HepG2 (cell line): ENCODE data around the gene QPCT. TPM values are rescaled to one million over a fixed set of nuclear protein-coding genes. Genes with fewer than 3 reads are reported as not detected.
A peak's percentile ranks its signal among the peaks of the same experiment; 100 is the strongest.

Experiments
- CEBPB ChIP-seq: IDR thresholded peaks from 2 replicates; pipeline ENCODE4 v1.6.1; 2011; ENCODE audit warnings: low read depth, low read length, improper control_type of control experiment, borderline replicate concordance
- GATAD2A ChIP-seq: IDR thresholded peaks from 2 replicates; pipeline ENCODE4 v1.6.1; 2016
- HNRNPL ChIP-seq: fragments of 200-400 bp; formaldehyde crosslinking; IDR thresholded peaks from 2 replicates; pipeline ENCODE4 v1.6.1; 2017; ENCODE audit warnings: mild to moderate bottlenecking, low read depth, low read length
- HOXA9 ChIP-seq: sonication (generic); formaldehyde crosslinking; IDR thresholded peaks from 2 replicates; pipeline ENCODE4 v1.8.1; 2022; ENCODE audit warnings: missing genetic modification reagents, mild to moderate bottlenecking, moderate library complexity, borderline replicate concordance
- MTA1 ChIP-seq: sonication (generic); formaldehyde crosslinking; IDR thresholded peaks from 2 replicates; pipeline ENCODE4 v1.4.0; 2020; ENCODE audit warnings: missing genetic modification reagents, mild to moderate bottlenecking, borderline replicate concordance
- PPARG ChIP-seq: conservative IDR thresholded peaks from 2 replicates; pipeline ENCODE4 v1.6.1; 2016; ENCODE audit warnings: missing biosample characterization, missing genetic modification reagents
- SIN3A ChIP-seq: IDR thresholded peaks from 2 replicates; pipeline ENCODE4 v1.6.1; 2011; ENCODE audit warnings: low read depth, mild to moderate bottlenecking, control low read depth, low read length, borderline replicate concordance
- WIZ ChIP-seq: sonication (generic); formaldehyde crosslinking; IDR thresholded peaks from 2 replicates; pipeline ENCODE4 v1.5.1; 2020; ENCODE audit warnings: mild to moderate bottlenecking, missing genetic modification reagents
- ZFP82 ChIP-seq: sonication (generic); formaldehyde crosslinking; IDR thresholded peaks from 2 replicates; pipeline ENCODE4 v1.5.1; 2020; ENCODE audit warnings: mild to moderate bottlenecking, missing genetic modification reagents, borderline replicate concordance
- ZNF251 ChIP-seq: sonication (generic); formaldehyde crosslinking; IDR thresholded peaks from 2 replicates; pipeline ENCODE4 v1.9.0; 2021; ENCODE audit warnings: mild to moderate bottlenecking, missing genetic modification reagents
- ZNF253 ChIP-seq: sonication (generic); formaldehyde crosslinking; IDR thresholded peaks from 2 replicates; pipeline ENCODE4 v1.8.0; 2022; ENCODE audit warnings: mild to moderate bottlenecking, missing genetic modification reagents, borderline replicate concordance
- ZNF878 ChIP-seq: sonication (generic); formaldehyde crosslinking; IDR thresholded peaks from 2 replicates; pipeline ENCODE4 v1.8.1; 2023; ENCODE audit warnings: mild to moderate bottlenecking, missing genetic modification reagents, moderate library complexity
- polyA plus RNA-seq, 8 experiments: library from polyadenylated mRNA; depleted of rRNA in 3 of 8; stranded (reverse) in 7 of 8; unstranded in 1 of 8; fragments of >200 nt; fragmentation: Illumina TruSeq in 4 of 8; extraction: Trizol in 4 of 8; gene quantifications; 2 replicates each; pipeline versions ENCODE4 v1.2.1 to v1.2.3, GENCODE V29; 2011 to 2016; ENCODE audit warnings: low read depth in 4 of 8, missing spikeins in 1 of 8, mixed read lengths in 1 of 8; ENCODE audit not compliant: insufficient read depth in 1 of 8
- total RNA-seq, 5 experiments: library from RNA; depleted of rRNA; stranded (reverse); fragments of >200 nt; fragmentation: Illumina TruSeq; extraction: Trizol; gene quantifications; 2 replicates each; pipeline ENCODE4 v1.2.3, GENCODE V29; 2016; ENCODE audit warnings: low read depth in 1 of 5
- TF ChIP-seq, protein P1 (sequence below): sonication (generic); formaldehyde crosslinking; IDR thresholded peaks from 2 replicates; pipeline ENCODE4 v1.4.0; 2020; ENCODE audit warnings: missing genetic modification reagents
- TF ChIP-seq, protein P2 (sequence below): sonication (generic); formaldehyde crosslinking; IDR thresholded peaks from 2 replicates; pipeline ENCODE4 v1.4.0; 2020; ENCODE audit warnings: missing genetic modification reagents, borderline replicate concordance
- TF ChIP-seq, protein P3 (sequence below): IDR thresholded peaks from 2 replicates; pipeline ENCODE4 v1.6.1; 2018; ENCODE audit warnings: missing genetic modification reagents, mild to moderate bottlenecking, missing compliant biosample characterization
- TF ChIP-seq, protein P4 (sequence below): sonication (generic); formaldehyde crosslinking; IDR thresholded peaks from 2 replicates; pipeline ENCODE4 v1.4.0; 2020; ENCODE audit warnings: missing genetic modification reagents
- TF ChIP-seq, protein P5 (sequence below): sonication (generic); formaldehyde crosslinking; IDR thresholded peaks from 2 replicates; pipeline ENCODE4 v1.4.0; 2020; ENCODE audit warnings: missing genetic modification reagents, mild to moderate bottlenecking, borderline replicate concordance

The QPCT gene
- total and polyA plus RNA-seq, 2 of the 13 experiments (the other 11 are each of a cell fraction or from before 2014, with no cell fraction given) = 0.77 to 1.2 TPM

DNA sequence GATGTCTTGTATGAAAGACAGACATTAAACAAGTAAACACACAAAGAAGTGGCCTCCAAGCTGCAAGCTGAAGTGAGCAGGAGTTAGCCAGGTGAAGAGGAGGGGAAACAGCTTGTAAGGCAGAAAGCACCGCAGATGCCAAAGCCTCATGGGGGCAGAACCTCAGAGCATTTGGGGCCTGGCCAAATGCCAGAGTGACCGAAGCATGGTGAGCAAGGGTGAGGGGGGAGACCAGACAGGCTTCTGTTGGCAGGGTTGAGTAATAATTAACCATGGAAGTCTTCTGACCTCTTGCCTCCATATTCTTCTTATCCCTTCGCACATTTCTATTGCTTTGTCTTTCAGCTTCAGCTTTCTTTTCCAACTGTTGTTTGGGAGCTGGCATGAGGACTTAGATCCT lies 5.6 kb downstream of the QPCT start (continued):
- TF ChIP-seq MTA1 (CRISPR knock-in tag) (no peak), ZFP82 (no peak), GATAD2A (CRISPR knock-in tag) (peak; percentile 65), PPARG (CRISPR knock-in tag) (peak; percentile 82), CEBPB (peak; percentile 60), WIZ (CRISPR knock-in tag) (no peak), SIN3A (no peak), ZNF251 (no peak), HNRNPL (no peak), HOXA9 (no peak), ZNF878 (CRISPR knock-in tag) (no peak), ZNF253 (CRISPR knock-in tag) (no peak)
- TF ChIP-seq, protein P1, sequence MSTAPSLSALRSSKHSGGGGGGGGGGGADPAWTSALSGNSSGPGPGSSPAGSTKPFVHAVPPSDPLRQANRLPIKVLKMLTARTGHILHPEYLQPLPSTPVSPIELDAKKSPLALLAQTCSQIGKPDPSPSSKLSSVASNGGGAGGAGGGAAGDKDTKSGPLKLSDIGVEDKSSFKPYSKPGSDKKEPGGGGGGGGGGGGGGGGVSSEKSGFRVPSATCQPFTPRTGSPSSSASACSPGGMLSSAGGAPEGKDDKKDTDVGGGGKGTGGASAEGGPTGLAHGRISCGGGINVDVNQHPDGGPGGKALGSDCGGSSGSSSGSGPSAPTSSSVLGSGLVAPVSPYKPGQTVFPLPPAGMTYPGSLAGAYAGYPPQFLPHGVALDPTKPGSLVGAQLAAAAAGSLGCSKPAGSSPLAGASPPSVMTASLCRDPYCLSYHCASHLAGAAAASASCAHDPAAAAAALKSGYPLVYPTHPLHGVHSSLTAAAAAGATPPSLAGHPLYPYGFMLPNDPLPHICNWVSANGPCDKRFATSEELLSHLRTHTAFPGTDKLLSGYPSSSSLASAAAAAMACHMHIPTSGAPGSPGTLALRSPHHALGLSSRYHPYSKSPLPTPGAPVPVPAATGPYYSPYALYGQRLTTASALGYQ (CRISPR knock-in tag) = no peak
- TF ChIP-seq, protein P2, sequence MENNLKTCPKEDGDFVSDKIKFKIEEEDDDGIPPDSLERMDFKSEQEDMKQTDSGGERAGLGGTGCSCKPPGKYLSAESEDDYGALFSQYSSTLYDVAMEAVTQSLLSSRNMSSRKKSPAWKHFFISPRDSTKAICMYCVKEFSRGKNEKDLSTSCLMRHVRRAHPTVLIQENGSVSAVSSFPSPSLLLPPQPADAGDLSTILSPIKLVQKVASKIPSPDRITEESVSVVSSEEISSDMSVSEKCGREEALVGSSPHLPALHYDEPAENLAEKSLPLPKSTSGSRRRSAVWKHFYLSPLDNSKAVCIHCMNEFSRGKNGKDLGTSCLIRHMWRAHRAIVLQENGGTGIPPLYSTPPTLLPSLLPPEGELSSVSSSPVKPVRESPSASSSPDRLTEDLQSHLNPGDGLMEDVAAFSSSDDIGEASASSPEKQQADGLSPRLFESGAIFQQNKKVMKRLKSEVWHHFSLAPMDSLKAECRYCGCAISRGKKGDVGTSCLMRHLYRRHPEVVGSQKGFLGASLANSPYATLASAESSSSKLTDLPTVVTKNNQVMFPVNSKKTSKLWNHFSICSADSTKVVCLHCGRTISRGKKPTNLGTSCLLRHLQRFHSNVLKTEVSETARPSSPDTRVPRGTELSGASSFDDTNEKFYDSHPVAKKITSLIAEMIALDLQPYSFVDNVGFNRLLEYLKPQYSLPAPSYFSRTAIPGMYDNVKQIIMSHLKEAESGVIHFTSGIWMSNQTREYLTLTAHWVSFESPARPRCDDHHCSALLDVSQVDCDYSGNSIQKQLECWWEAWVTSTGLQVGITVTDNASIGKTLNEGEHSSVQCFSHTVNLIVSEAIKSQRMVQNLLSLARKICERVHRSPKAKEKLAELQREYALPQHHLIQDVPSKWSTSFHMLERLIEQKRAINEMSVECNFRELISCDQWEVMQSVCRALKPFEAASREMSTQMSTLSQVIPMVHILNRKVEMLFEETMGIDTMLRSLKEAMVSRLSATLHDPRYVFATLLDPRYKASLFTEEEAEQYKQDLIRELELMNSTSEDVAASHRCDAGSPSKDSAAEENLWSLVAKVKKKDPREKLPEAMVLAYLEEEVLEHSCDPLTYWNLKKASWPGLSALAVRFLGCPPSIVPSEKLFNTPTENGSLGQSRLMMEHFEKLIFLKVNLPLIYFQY (CRISPR knock-in tag) = no peak
- TF ChIP-seq, protein P3, sequence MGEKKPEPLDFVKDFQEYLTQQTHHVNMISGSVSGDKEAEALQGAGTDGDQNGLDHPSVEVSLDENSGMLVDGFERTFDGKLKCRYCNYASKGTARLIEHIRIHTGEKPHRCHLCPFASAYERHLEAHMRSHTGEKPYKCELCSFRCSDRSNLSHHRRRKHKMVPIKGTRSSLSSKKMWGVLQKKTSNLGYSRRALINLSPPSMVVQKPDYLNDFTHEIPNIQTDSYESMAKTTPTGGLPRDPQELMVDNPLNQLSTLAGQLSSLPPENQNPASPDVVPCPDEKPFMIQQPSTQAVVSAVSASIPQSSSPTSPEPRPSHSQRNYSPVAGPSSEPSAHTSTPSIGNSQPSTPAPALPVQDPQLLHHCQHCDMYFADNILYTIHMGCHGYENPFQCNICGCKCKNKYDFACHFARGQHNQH (CRISPR knock-in tag) = 0 out of 2 replicates have a peak, but pooled peaks have one; percentile 33
- TF ChIP-seq, protein P4, sequence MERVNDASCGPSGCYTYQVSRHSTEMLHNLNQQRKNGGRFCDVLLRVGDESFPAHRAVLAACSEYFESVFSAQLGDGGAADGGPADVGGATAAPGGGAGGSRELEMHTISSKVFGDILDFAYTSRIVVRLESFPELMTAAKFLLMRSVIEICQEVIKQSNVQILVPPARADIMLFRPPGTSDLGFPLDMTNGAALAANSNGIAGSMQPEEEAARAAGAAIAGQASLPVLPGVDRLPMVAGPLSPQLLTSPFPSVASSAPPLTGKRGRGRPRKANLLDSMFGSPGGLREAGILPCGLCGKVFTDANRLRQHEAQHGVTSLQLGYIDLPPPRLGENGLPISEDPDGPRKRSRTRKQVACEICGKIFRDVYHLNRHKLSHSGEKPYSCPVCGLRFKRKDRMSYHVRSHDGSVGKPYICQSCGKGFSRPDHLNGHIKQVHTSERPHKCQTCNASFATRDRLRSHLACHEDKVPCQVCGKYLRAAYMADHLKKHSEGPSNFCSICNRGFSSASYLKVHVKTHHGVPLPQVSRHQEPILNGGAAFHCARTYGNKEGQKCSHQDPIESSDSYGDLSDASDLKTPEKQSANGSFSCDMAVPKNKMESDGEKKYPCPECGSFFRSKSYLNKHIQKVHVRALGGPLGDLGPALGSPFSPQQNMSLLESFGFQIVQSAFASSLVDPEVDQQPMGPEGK (CRISPR knock-in tag) = peak; percentile 72
- TF ChIP-seq, protein P5, sequence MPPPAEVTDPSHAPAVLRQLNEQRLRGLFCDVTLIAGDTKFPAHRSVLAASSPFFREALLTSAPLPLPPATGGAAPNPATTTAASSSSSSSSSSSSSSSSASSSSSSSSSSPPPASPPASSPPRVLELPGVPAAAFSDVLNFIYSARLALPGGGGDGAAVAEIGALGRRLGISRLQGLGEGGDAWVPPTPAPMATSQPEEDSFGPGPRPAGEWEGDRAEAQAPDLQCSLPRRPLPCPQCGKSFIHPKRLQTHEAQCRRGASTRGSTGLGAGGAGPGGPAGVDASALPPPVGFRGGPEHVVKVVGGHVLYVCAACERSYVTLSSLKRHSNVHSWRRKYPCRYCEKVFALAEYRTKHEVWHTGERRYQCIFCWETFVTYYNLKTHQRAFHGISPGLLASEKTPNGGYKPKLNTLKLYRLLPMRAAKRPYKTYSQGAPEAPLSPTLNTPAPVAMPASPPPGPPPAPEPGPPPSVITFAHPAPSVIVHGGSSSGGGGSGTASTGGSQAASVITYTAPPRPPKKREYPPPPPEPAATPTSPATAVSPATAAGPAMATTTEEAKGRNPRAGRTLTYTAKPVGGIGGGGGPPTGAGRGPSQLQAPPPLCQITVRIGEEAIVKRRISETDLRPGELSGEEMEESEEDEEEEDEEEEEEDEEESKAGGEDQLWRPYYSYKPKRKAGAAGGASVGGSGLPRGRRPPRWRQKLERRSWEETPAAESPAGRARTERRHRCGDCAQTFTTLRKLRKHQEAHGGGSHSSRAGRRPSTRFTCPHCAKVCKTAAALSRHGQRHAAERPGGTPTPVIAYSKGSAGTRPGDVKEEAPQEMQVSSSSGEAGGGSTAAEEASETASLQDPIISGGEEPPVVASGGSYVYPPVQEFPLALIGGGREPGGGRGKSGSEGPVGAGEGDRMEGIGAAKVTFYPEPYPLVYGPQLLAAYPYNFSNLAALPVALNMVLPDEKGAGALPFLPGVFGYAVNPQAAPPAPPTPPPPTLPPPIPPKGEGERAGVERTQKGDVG = no peak
